GM21360 (cell line): Measurements from ENCODE around the gene PCSK6.
"Not testable (repeated sequence)": the region's sequence is repeated elsewhere in the genome, so short reads cannot be mapped to it uniquely, and the experiment has no call there.

Experiments
- ATAC-seq: cut with Tn5 transposase; IDR thresholded peaks from one replicate; pipeline ENCODE4 v1.9.1; 2021; ENCODE audit warnings: mild to moderate bottlenecking, moderate library complexity; ENCODE audit not compliant: unreplicated experiment

PCSK6 gene

DNA sequence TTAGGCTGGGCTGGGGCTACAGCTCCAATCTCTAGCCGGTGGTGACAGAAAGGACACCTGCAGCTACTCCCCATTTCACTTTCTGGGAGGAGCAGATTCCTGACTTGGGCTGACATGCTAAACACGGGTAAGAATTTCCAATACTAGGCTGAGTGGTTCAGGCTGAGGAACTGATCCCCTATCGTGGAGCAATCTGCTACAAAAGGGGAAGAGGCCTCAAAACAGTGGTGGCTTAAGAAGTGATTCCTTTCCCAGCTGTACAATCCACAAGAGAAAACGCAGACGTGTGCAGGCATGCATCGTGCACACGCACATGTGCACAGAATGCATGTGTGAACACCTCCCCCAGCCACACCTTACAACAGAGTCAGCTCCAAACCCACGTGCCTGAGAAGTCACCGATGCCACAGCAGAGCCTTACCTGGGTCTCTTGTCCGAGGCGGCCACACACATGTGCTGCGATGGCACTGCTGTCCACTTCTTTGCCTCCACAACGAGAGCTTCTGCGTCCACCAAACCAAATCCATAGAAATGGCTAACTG, 107.8 kb downstream of the PCSK6 start:
- no peak for ATAC-seq

GRCh38 chr15:101380146-101380545, 109.4 kb downstream of the PCSK6 start:
- no peak for ATAC-seq

DNA sequence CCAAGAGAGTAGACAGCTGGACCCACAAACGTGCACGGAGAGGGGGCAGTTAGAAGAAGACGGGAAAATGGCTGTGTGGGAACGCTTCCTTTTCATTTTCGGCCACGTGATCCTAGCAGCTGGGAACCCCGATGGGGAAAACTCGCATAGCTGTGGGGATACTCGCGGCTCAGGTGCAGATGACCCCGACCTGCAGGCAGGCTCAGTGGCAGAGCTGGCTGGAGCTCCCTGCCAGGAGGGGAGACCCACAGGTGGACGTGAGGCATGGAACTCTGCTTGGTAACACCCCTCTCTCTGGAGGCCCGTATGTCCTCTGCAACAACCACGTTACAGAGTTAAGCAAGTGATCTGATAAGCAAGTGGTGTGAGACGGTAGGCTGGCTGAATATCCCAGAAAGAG, 109.9 kb downstream of the PCSK6 start:
- no peak for ATAC-seq

DNA sequence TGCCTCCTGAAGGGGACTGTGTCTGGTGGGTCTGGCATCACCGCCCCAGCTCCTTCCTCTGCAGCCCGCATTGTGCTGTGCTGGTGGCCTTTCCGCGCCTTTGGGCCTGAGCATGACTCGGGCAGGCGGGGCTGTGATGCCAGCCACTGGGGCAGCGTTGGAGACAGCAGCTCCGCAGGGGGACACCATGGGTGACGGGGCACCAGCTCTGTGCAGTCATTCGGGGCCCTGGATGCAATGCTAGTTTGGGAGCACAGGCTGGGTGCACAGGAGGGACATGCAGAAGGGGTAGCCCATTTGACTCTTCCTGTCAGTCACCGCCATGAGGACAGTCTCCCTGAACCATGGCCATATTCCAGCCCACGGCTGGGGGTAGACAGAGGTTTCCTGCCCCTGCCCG, 110.6 kb downstream of the PCSK6 start:
- ATAC-seq = no peak

DNA sequence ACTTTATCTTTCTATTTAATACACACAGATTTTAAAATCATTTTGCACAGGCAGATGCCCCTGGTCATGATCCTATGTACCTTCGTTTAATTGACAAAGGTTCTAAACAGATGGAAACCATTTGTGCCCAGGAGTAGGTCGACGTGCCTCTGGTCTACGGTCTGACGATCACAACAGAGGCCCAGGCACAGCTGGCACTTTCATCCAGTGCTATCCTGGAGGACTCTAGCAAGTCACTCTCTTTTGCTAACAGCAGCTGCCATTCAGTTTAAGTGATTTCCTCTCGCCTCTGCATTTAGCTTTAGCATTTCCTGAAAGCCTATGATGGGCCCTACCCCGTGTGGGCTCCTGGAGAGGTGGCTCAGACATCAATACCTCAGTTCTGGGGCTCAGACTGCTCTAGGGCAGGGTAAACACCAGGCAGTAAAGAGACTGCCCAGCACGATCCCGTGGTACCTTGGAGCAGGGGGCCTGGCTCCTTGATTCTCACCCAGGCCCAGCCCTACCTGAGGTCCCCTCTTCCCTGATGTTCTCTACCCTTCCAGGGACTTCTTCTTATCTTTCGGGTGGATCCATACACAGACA, 111.2 kb downstream of the PCSK6 start:
- ATAC-seq = no peak

DNA sequence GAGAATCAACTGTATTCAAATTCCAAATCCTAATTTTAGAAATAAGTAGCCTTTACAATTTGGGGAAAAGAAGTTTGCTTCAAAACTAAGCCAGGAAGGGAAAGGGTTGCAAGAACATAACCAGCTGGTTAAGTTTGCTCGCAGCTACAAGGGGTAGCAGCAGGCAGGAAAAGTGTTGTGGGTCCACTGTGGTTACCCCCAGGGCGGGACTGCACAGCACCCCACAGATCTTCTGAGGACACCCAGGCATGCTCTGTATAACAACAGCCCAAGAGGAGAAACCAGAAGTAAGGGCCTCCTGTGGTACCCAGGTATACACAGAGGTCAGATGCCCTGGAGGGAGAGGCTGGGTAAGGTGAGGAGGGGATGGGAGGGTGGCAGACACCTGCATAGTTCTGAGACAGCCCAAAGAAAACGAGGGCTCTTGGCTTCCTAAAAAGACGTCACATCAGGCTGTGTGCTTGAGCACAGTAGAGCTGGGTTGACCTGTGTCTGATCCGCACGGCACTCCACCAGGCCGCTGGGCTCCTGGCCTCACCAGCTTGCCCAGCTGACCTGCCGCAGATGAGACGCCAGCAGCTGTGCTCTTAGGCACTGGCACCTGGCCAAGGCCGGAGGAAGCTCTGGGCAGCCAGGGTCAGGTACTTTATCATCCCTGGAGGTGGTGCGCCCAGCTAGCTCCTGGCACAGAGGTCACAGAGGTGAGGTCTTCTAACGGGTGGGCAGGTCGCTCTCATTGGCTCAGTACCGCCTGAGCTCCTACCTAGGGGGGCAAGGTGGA, 112.7 kb downstream of the PCSK6 start:
- ATAC-seq = no peak

DNA sequence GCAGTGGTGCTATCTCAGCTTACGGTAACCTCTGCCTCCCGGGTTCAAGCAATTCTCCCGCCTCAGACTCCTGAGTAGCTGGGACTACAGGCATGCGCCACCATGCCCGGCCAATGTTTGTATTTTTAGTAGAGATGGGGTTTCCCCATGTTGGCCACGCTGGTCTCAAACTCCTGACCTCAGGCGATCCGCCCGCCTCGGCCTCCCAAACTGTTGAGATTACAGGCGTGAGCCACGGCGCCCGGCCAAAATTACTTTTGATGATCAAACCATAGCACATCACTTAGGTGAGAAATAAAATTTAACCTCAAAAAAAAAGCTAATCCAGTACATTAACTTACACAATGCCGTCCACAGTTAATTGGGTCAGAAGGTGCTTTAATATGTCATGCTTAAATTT, 114.5 kb downstream of the PCSK6 start:
- not testable (repeated sequence) for ATAC-seq

- no peak for ATAC-seq
These were observed 115.2 kb downstream of the PCSK6 start for GRCh38 chr15:101374326-101374725.

- ATAC-seq = no peak
These were observed 115.9 kb downstream of the PCSK6 start for GRCh38 chr15:101373577-101373976.

- ATAC-seq = no peak
These were observed 116.5 kb downstream of the PCSK6 start for GRCh38 chr15:101372960-101373525.

- no peak for ATAC-seq
These were observed 117.3 kb downstream of the PCSK6 start for GRCh38 chr15:101372149-101372577.

DNA sequence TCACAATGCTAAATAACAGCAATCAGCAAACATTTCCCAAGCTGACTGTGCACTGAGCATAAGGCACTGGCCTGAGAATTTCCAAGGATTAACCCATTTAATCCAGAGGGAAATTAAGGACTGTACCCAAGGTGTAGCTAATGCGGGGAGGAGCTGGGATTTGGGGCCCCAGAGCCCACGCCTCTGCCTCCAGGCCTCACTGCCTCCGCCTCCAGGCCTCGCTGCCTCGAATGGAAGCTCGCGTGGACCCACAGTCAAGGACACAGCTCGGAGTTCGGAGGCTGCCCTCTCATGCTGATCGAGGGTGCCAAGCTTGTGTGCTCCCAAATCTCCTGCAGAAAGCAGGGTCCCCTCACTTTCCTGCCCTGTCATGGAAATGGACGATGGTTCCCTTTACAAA, 118.0 kb downstream of the PCSK6 start:
- ATAC-seq = no peak

- ATAC-seq = no peak
These were observed 118.4 kb downstream of the PCSK6 start for GRCh38 chr15:101371081-101371480.

- ATAC-seq = no peak
These were observed 119.0 kb downstream of the PCSK6 start for GRCh38 chr15:101370330-101371024.

DNA sequence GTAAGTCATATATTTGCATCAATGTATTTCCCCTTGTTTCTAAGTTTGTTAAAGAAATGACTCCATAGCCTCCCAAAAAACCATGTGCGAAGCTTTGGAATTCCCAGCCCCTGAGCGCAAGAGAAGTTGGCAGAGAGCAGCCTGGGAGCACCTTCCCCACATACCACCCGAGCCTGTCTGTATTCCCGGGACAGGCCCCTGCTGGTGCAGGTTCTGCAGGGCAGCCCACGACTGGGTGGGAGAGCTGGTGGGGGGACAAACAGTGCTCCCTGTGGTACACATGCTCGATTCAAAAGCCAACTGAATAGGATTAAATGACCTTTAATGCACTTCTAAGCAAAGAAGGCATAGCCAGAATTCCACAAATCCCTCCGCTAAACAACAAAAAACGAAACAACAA, 119.8 kb downstream of the PCSK6 start:
- no peak for ATAC-seq

DNA sequence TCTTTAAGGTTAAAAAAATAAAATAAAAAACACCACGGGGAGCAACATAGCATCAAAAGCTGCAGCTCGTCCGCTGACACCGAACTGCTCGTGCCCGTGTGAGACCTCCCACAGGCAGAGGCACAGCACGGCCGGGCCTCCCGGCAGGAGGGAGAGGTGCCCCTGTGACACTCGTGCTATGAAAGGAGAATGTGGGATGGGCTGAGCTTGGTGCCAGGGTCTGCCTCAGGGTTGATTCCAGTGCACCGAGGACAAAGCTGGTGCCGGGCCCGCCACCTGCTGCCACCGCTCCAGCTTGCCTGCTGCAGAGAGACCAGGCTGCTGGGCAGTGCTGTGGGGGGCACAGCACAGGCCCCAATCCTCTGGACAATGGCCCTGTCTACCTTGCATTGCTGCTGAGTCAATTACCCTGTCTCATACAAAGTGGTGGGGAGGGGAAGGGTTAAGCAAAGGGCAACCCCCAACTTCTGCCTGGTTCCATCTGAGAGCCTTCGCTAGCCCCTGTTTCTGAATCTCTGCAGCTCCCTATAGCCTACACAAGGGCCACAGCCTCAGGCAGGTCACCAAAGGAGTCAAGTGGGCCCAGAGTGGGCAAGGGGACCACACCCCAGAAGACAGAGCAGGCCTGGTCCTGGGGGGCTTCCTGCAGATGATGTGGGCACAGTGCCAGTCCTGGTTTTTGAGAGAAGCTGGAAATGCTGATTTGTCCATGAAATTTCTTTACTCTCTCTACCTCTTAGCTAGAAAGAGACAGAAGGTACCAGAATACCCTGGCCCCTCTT, 120.5 kb downstream of the PCSK6 start:
- no peak for ATAC-seq

DNA sequence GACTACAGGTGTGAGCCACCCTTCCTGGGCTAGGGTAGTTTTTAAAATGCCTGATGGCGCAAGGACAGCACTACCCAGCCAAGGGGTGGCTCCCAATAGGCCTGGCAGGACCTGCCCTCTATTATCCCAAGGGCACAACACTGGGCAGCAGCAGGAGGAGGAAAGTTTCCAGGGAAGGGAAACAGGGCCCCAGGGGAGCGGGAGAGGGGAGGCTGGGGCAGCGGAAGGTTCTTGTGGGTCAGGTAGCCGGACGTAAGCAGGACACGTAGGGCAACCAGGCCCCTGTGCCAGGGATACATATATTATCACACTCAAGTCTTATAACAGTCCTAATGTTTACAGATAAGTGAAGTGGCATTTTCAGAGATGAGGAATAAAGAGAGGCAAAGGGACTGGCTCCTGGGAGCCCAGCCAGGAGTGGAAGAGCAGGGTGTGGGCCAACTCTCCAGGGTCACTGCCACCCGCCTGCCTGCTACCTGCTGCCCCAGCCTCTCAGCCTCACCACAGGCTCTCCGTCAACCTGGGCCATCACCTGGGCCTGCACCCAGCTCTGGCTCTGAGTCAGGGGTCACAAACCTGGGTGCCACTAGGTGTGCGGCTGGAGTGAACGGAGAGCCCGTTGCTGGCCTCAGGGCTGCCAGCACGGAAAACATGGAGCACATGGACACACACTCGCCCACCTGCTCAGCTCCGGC, 121.3 kb downstream of the PCSK6 start:
- ATAC-seq = no peak

DNA sequence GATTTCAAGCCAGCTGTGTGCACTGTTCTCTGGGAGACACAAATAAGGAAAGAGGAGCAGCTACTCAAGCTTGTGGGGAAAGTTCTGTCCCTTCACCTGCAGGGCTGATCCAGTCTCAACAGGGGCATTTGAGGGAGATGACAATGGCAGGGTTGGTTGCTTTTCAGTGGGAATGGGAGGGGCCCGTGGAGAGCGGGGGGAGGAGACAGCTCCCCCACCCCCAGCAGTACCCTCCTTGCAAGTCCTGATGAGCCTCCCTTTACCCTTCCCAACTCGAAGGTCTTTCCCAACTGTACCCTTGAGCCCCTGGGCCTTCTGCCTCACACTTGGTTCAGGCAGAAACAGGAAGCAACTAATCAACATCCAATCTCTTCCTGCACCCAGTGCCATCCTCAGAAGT, 122.7 kb downstream of the PCSK6 start:
- no peak for ATAC-seq

DNA sequence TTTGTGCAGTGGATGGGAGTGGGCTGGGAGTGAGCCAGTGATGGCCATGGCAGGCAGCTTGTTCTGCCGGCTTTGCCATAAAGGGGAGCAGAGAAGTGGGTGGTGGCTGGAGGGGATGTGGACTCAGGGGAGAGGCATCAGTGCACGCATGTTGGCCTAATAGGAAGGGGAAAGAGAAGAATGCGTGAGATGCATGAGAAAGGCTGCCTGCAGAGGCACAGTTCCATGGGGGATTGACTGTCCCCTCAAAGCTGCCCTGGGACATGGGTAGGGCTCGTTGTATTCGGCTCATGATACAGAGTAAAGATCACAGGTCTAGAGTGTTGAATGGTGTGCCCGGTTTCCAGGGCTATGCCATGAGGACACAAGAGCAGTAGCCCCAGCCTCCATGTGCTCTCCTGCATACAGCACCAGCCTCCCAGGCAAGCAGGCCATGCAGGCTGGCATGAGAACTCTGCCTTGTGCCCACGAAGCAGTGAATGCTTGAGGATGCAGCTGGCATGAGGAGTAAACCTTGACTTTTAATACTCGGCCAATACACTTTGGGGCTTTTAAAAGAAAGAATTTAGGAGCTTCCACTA, 126.4 kb downstream of the PCSK6 start:
- no peak for ATAC-seq

DNA sequence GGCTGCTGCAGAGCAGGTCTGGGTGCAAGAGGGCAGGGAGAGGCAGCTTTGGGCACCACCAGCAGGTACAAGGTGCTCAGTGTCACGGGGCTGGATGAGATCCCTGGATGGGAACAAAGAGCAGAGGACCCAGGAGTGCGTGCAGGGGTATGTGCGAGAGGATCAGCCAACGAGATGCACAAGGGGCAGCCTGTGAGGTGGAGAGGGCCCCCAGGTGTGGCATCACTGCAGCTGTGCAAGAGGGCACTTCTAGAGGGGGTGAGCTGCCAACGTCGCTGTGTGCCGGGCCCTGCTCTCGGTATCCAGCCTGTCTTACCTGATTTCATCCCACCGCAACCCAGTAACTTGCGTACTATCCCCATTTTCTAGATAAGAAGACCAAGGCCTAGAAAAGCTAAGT, 127.1 kb downstream of the PCSK6 start:
- no peak for ATAC-seq
